Measurements from ENCODE around the gene STIMATE.

GRCh38 chr3:52790741-52791140 is 106.6 kb downstream of the STIMATE start:
- TF ChIP-seq, protein P1, sequence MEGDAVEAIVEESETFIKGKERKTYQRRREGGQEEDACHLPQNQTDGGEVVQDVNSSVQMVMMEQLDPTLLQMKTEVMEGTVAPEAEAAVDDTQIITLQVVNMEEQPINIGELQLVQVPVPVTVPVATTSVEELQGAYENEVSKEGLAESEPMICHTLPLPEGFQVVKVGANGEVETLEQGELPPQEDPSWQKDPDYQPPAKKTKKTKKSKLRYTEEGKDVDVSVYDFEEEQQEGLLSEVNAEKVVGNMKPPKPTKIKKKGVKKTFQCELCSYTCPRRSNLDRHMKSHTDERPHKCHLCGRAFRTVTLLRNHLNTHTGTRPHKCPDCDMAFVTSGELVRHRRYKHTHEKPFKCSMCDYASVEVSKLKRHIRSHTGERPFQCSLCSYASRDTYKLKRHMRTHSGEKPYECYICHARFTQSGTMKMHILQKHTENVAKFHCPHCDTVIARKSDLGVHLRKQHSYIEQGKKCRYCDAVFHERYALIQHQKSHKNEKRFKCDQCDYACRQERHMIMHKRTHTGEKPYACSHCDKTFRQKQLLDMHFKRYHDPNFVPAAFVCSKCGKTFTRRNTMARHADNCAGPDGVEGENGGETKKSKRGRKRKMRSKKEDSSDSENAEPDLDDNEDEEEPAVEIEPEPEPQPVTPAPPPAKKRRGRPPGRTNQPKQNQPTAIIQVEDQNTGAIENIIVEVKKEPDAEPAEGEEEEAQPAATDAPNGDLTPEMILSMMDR (IDR thresholded peaks at IDR 0.05), result no peak
- no peak for TF ChIP-seq POLR2A (IDR thresholded peaks at IDR 0.05)
- no peak for TF ChIP-seq POLR2AphosphoS5 (IDR thresholded peaks at IDR 0.05)
